ENCODE measurements around the gene PTPRE. TPM values are rescaled to one million over a fixed set of nuclear protein-coding genes. Genes with fewer than 3 reads are reported as not detected.

The PTPRE gene
- polyA plus RNA-seq, 1 donor from 2014 or later = 4.1 TPM

GRCh38 chr10:127982601-127983000 is 75.7 kb downstream of the PTPRE start:
- Histone ChIP-seq H3K27me3 (ENCODE audit: insufficient read depth, low read depth, low read length) (no peaks in the 10 kb centered on the region), H3K79me2 (replicated peaks; ENCODE audit: insufficient read depth, low read length) (no peaks in the 10 kb centered on the region), H3F3A (ENCODE audit: insufficient read depth, low read length, poor library complexity, severe bottlenecking) (no peaks in the 10 kb centered on the region), H3K9me2 (ENCODE audit: insufficient read depth, low read length) (no peaks in the 10 kb centered on the region), H3K36me3 (ENCODE audit: insufficient read depth, low read length) (no peaks in the 10 kb centered on the region), H3K4me3 (ENCODE audit: low read length) (no peak overlapping the region), H3K4me2 (ENCODE audit: low read length) (no peak overlapping the region), H3K9me3 (ENCODE audit: low read length) (no peaks in the 10 kb centered on the region), H3K27ac (ENCODE audit: low read length) (no peak overlapping the region), H4K20me1 (ENCODE audit: insufficient read depth) (no peaks in the 10 kb centered on the region), H3K9ac (ENCODE audit: low read length) (no peak overlapping the region), H2AFZ (ENCODE audit: low read depth, low read length) (no peak overlapping the region)
- TF ChIP-seq EZH2 (IDR thresholded peaks at IDR 0.05; ENCODE audit: borderline replicate concordance, insufficient read depth, low read length, poor library complexity, severe bottlenecking) (no peak), REST (IDR thresholded peaks at IDR 0.05; ENCODE audit: borderline replicate concordance) (no peak), EP300 (conservative IDR thresholded peaks at IDR 0.05; ENCODE audit: poor library complexity, severe bottlenecking) (no peak), TAF1 (IDR thresholded peaks at IDR 0.05; ENCODE audit: low read depth) (no peak), SMC3 (conservative IDR thresholded peaks at IDR 0.05; ENCODE audit: poor library complexity) (no peak), CTCF (IDR thresholded peaks at IDR 0.05; ENCODE audit: poor library complexity, severe bottlenecking) (no peak), RAD21 (conservative IDR thresholded peaks at IDR 0.05) (no peak), POLR2AphosphoS5 (IDR thresholded peaks at IDR 0.05) (no peak), MXI1 (conservative IDR thresholded peaks at IDR 0.05; ENCODE audit: poor library complexity, severe bottlenecking) (no peak)

GRCh38 chr10:127983344-127984100 is 76.6 kb downstream of the PTPRE start:
- Histone ChIP-seq H3K36me3 (ENCODE audit: insufficient read depth, low read length) (no peaks in the 10 kb centered on the region), H3K27ac (ENCODE audit: low read length) (no peak overlapping the region), H3K27me3 (ENCODE audit: insufficient read depth, low read depth, low read length) (no peaks in the 10 kb centered on the region), H3K4me2 (ENCODE audit: low read length) (no peak overlapping the region), H3F3A (ENCODE audit: insufficient read depth, low read length, poor library complexity, severe bottlenecking) (no peaks in the 10 kb centered on the region), H2AFZ (ENCODE audit: low read depth, low read length) (no peak overlapping the region), H4K20me1 (ENCODE audit: insufficient read depth) (no peaks in the 10 kb centered on the region), H3K9me2 (ENCODE audit: insufficient read depth, low read length) (no peaks in the 10 kb centered on the region), H3K9me3 (ENCODE audit: low read length) (no peaks in the 10 kb centered on the region), H3K79me2 (replicated peaks; ENCODE audit: insufficient read depth, low read length) (no peaks in the 10 kb centered on the region), H3K9ac (ENCODE audit: low read length) (no peak overlapping the region), H3K4me3 (ENCODE audit: low read length) (no peak overlapping the region)
- no peak for TF ChIP-seq EZH2 (IDR thresholded peaks at IDR 0.05; ENCODE audit: borderline replicate concordance, insufficient read depth, low read length, poor library complexity, severe bottlenecking)
- no peak for TF ChIP-seq EP300 (conservative IDR thresholded peaks at IDR 0.05; ENCODE audit: poor library complexity, severe bottlenecking)
- TF ChIP-seq SMC3 (conservative IDR thresholded peaks at IDR 0.05; ENCODE audit: poor library complexity) = no peak

Measured in neural cell (in vitro differentiated cells).